Measurements from ENCODE around the gene AP3B1. TPM values are rescaled to one million over a fixed set of nuclear protein-coding genes. Genes with fewer than 3 reads are reported as not detected.

AP3B1 gene
- total and polyA plus RNA-seq, 2 donors (not counting 3 experiments of a cell fraction or from before 2014, with no cell fraction given), result 31.6 to 46.7 TPM

DNA sequence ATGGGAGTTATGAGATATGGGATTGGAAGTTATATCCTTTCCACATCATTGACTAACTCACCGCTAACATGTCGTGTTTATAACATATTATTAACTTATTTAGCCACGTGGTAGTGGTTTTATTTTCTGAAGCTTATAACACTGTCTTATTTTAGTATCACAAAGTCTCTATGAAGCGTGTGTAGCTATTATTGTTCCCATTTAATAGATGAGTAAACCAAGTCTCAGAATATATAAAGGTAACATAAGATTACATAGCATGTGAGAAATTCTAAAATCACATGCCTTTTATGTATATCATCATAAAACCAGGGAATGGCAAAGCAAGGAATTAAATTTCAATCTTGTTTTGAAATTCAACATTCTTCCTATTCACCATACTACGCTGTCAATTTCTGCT is 15.3 kb downstream of the AP3B1 start:
- peaks cover 59% of the 10 kb centered on the region for H3K79me2 ChIP-seq (ENCODE audit: control insufficient read depth, insufficient read depth, low read length)
- H3K9ac ChIP-seq (replicated peaks; ENCODE audit: extremely low read depth, insufficient read depth, low read length), result no peak overlapping the region
- no peaks in the 10 kb centered on the region for H4K20me1 ChIP-seq (replicated peaks; ENCODE audit: control insufficient read depth, extremely low read depth, insufficient read depth, low read length)
- ChIA-PET POLR2A (no interaction called here), CTCF (no interaction called here)
- dilution Hi-C loops (cut with MboI; ENCODE audit: extremely low pct_ligation_motif_present, low sequenced_read_pairs), result no loop called here
- no peak overlapping the region for H3K4me3 ChIP-seq (replicated peaks in 1 of 3; ENCODE audit: insufficient read depth in 1 of 3, low read depth in 1 of 3, low read length in 3 of 3)
- no TSS peak for BruUV-seq (replicated peaks)
- no peaks in the 10 kb centered on the region for H3K27me3 ChIP-seq (ENCODE audit: control insufficient read depth in 2 of 2, insufficient read depth in 2 of 2, low read length in 2 of 2)
- FAIRE-seq (no peak), DNase-seq (ENCODE audit: low read depth, low spot score) (no peak)
- H3K9me1 ChIP-seq (replicated peaks; ENCODE audit: control insufficient read depth, extremely low read depth, insufficient read depth, low read length), result no peaks in the 10 kb centered on the region
- intact Hi-C loops (cut with micrococcal nuclease), result no loop called here
- H3K27ac ChIP-seq (ENCODE audit: insufficient read depth, low read depth, low read length), result no peak overlapping the region
- no peaks in the 10 kb centered on the region for H3K4me1 ChIP-seq (ENCODE audit: control insufficient read depth, extremely low read depth, insufficient read depth, low read length)
- H3K9me3 ChIP-seq (replicated peaks; ENCODE audit: control insufficient read depth, insufficient read depth, low read length), result no peaks in the 10 kb centered on the region
- H2AFZ ChIP-seq (ENCODE audit: low read depth, low read length), result no peak overlapping the region
- no peak for TF ChIP-seq POLR2AphosphoS5 (IDR thresholded peaks at IDR 0.05; ENCODE audit: insufficient read depth, low read depth, low read length)
- no peak for TF ChIP-seq POLR2A (IDR thresholded peaks at IDR 0.05; ENCODE audit: low read depth, low read length)
- no peak for TF ChIP-seq FOS (IDR thresholded peaks at IDR 0.05; ENCODE audit: borderline replicate concordance, insufficient read depth, low read length)
- TF ChIP-seq, protein P1, sequence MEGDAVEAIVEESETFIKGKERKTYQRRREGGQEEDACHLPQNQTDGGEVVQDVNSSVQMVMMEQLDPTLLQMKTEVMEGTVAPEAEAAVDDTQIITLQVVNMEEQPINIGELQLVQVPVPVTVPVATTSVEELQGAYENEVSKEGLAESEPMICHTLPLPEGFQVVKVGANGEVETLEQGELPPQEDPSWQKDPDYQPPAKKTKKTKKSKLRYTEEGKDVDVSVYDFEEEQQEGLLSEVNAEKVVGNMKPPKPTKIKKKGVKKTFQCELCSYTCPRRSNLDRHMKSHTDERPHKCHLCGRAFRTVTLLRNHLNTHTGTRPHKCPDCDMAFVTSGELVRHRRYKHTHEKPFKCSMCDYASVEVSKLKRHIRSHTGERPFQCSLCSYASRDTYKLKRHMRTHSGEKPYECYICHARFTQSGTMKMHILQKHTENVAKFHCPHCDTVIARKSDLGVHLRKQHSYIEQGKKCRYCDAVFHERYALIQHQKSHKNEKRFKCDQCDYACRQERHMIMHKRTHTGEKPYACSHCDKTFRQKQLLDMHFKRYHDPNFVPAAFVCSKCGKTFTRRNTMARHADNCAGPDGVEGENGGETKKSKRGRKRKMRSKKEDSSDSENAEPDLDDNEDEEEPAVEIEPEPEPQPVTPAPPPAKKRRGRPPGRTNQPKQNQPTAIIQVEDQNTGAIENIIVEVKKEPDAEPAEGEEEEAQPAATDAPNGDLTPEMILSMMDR (IDR thresholded peaks at IDR 0.05; ENCODE audit: extremely low read depth in 1 of 2, insufficient read depth in 1 of 2, low read depth in 1 of 2, low read length in 2 of 2), result no peak
- H3K4me2 ChIP-seq (ENCODE audit: insufficient read depth, low read length), result no peak overlapping the region
- no peaks in the 10 kb centered on the region for H3K36me3 ChIP-seq (ENCODE audit: control insufficient read depth in 2 of 2, extremely low read depth in 1 of 2, insufficient read depth in 2 of 2, low read length in 2 of 2)

DNA sequence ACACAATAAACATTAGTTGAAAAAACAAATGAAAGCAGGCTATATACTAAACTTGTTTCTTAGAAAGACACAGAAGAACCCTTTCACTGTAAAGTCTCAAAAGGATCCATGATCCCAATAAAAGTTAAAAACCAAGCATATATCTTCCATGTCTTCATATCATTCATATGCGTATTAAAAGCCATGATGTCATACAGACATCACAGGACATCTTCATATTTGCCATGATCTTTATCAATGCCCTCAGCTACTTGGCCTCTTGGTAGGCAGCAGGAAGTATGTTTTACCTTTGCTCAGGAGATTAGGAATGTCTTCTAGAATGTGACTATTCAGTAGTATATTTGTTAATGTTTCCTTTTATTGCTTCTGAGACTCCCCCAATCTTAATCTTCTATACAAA is 16.8 kb downstream of the AP3B1 start:
- no peak overlapping the region for H2AFZ ChIP-seq (ENCODE audit: low read depth, low read length)
- no peak overlapping the region for H3K9ac ChIP-seq (replicated peaks; ENCODE audit: extremely low read depth, insufficient read depth, low read length)
- DNase-seq (ENCODE audit: low read depth, low spot score), result no peak
- no peaks in the 10 kb centered on the region for H3K9me3 ChIP-seq (replicated peaks; ENCODE audit: control insufficient read depth, insufficient read depth, low read length)
- no TSS peak for BruUV-seq (replicated peaks)
- ChIA-PET CTCF (interaction anchor here (1.0 kb wide), 1 partner anchor 23 kb away, joined by 3 read pairs; no protein-coding TSS in a partner anchor), POLR2A (no interaction called here)
- H3K4me3 ChIP-seq (replicated peaks in 1 of 3; ENCODE audit: insufficient read depth in 1 of 3, low read depth in 1 of 3, low read length in 3 of 3), result no peak overlapping the region
- H3K9me1 ChIP-seq (replicated peaks; ENCODE audit: control insufficient read depth, extremely low read depth, insufficient read depth, low read length), result no peaks in the 10 kb centered on the region
- TF ChIP-seq EZH2 (IDR thresholded peaks at IDR 0.05; ENCODE audit: borderline replicate concordance, low read depth, low read length, severe bottlenecking), result no peak
- TF ChIP-seq, protein P1 (IDR thresholded peaks at IDR 0.05; ENCODE audit: extremely low read depth in 1 of 2, insufficient read depth in 1 of 2, low read depth in 1 of 2, low read length in 2 of 2), result no peak
- no peak for TF ChIP-seq POLR2AphosphoS5 (IDR thresholded peaks at IDR 0.05; ENCODE audit: insufficient read depth, low read depth, low read length)
- no peak for TF ChIP-seq MYC (IDR thresholded peaks at IDR 0.05; ENCODE audit: low read depth, low read length)
- no peak for FAIRE-seq
- H3K27me3 ChIP-seq (ENCODE audit: control insufficient read depth in 2 of 2, insufficient read depth in 2 of 2, low read length in 2 of 2), result no peaks in the 10 kb centered on the region
- H3K4me1 ChIP-seq (ENCODE audit: control insufficient read depth, extremely low read depth, insufficient read depth, low read length), result no peaks in the 10 kb centered on the region
- H3K79me2 ChIP-seq (ENCODE audit: control insufficient read depth, insufficient read depth, low read length), result peaks cover 57% of the 10 kb centered on the region
- intact Hi-C loops (cut with micrococcal nuclease), result no loop called here
- dilution Hi-C loops (cut with MboI; ENCODE audit: extremely low pct_ligation_motif_present, low sequenced_read_pairs), result no loop called here
- no peak overlapping the region for H3K27ac ChIP-seq (ENCODE audit: insufficient read depth, low read depth, low read length)
- no peaks in the 10 kb centered on the region for H4K20me1 ChIP-seq (replicated peaks; ENCODE audit: control insufficient read depth, extremely low read depth, insufficient read depth, low read length)
- H3K4me2 ChIP-seq (ENCODE audit: insufficient read depth, low read length), result no peak overlapping the region
- H3K36me3 ChIP-seq (ENCODE audit: control insufficient read depth in 2 of 2, extremely low read depth in 1 of 2, insufficient read depth in 2 of 2, low read length in 2 of 2), result no peaks in the 10 kb centered on the region

Measured in endothelial cell of umbilical vein (primary cell).